Small intestine (tissue), 7 donors: ENCODE data around the gene KRT86. TPM values are rescaled to one million over a fixed set of nuclear protein-coding genes. Genes with fewer than 3 reads are reported as not detected.

ENCODE experiments used
- DNase-seq, 2 donors: peaks; one replicate each; pipeline versions ENCODE4 v3.0.0 to v3.0.0-alpha.2; 2013
- FAIRE-seq: peaks from 2 replicates; lab custom pipeline; 2012; peaks lifted over from hg19 to GRCh38; lab: Jason Lieb, UNC
- H3K27ac ChIP-seq, 3 donors: one replicate each; pipeline ENCODE4 v1.5.1; 2013; ENCODE audit warnings: low read length in 2 of 3, mild to moderate bottlenecking in 2 of 3, control low read depth in 1 of 3, inconsistent platforms in 1 of 3, low read depth in 1 of 3, moderate library complexity in 1 of 3
- H3K27me3 ChIP-seq, 3 donors: one replicate each; pipeline ENCODE4 v1.6.1; 2013; ENCODE audit warnings: low read length in 3 of 3, inconsistent platforms in 1 of 3; ENCODE audit not compliant: control insufficient read depth in 3 of 3, insufficient read depth in 3 of 3
- H3K36me3 ChIP-seq, 3 donors: one replicate each; pipeline ENCODE4 v1.6.1; 2013; ENCODE audit warnings: low read length in 3 of 3, inconsistent platforms in 1 of 3, low read depth in 1 of 3, mild to moderate bottlenecking in 1 of 3, moderate library complexity in 1 of 3; ENCODE audit not compliant: control insufficient read depth in 3 of 3, insufficient read depth in 2 of 3
- H3K4me1 ChIP-seq, 3 donors: one replicate each; pipeline ENCODE4 v1.6.1; 2013; ENCODE audit warnings: low read length in 2 of 3, inconsistent platforms in 1 of 3, low read depth in 1 of 3, mild to moderate bottlenecking in 1 of 3, moderate library complexity in 1 of 3; ENCODE audit not compliant: control insufficient read depth in 3 of 3, insufficient read depth in 2 of 3
- H3K4me3 ChIP-seq, 3 donors: one replicate each; pipeline ENCODE4 v1.5.1; 2013; ENCODE audit warnings: low read length in 3 of 3, control low read depth in 1 of 3, inconsistent platforms in 1 of 3, low read depth in 1 of 3, mild to moderate bottlenecking in 1 of 3, moderate library complexity in 1 of 3
- H3K9me3 ChIP-seq, 2 donors: one replicate each; pipeline ENCODE4 v1.6.1; 2013; ENCODE audit warnings: low read depth in 1 of 2, low read length in 1 of 2; ENCODE audit not compliant: control insufficient read depth in 2 of 2, insufficient read depth in 1 of 2
- WGBS, 3 donors: extraction: QIAGEN DNeasy Blood & Tissue Kit; methylation state at CpG; one replicate each; pipeline ENCODE4 v1.1.7; 2013; 5-methylcytosine and 5-hydroxymethylcytosine counted together
- polyA plus RNA-seq, 4 donors: library from polyadenylated mRNA; stranded (reverse) in 3 of 4; unstranded in 1 of 4; fragments of 200-250 nt in 3 of 4; fragments of 120-200 nt in 1 of 4; gene quantifications; one replicate each; pipeline versions ENCODE4 v1.2.1 to v1.2.3, GENCODE V29; 2013
- donor health status: healthy with polysubstance abuse.
- donor health status: control.
- donor health status: control.
- donor health status: Bipolar disorder and iron deficiency.
- donor health status: healthy.

The KRT86 gene
- polyA plus RNA-seq, 4 donors, result 0.01 to 0.84 (median 0.54) TPM; not detected in 1

DNA sequence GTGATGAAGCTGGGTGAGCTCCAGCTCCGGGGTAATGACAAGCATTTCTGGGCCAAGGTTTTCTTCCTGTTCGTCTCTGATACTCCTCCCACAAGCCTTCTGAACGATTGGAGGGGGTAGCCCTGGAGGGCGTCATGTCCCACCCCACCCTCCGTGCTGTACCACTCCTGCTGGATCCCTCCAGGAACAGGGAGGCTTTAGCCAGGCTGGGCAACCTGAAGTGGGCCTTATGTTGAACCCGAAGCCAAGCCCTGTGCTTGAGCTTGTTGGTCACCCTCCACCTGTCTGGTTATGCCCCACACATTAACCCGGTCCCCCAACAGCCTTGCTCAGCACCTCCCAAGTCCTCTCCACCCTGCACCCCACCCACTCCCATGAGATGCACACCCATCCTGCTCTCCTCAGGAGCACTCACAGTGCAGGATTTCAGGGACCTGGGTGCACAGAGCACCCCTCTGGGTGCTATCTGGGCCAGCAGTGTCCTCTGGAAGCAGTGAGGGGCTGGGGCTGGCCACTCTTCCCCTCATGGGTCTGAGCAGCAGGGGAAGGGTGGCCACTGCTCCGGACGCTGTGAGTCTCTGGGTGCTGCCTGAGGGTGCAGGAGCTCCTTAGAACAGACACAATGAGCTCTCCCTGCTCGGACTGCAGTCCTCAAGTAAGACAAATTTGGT, 53.5 kb downstream of the KRT86 start:
- H3K4me3 ChIP-seq, result no peak overlapping the region
- WGBS, 3 donors, result 43 to 64% (median 56%) methylated on average over 10 of the region's 10 CpGs
- no peak overlapping the region for H3K27ac ChIP-seq
- H3K27me3 ChIP-seq, result peaks cover 0 to 5% (median 0%) of the 10 kb centered on the region in 3 donors
- no peaks in the 10 kb centered on the region for H3K4me1 ChIP-seq
- no peaks in the 10 kb centered on the region for H3K9me3 ChIP-seq
- FAIRE-seq, result no peak
- no peaks in the 10 kb centered on the region for H3K36me3 ChIP-seq
- DNase-seq, result no peak

DNA sequence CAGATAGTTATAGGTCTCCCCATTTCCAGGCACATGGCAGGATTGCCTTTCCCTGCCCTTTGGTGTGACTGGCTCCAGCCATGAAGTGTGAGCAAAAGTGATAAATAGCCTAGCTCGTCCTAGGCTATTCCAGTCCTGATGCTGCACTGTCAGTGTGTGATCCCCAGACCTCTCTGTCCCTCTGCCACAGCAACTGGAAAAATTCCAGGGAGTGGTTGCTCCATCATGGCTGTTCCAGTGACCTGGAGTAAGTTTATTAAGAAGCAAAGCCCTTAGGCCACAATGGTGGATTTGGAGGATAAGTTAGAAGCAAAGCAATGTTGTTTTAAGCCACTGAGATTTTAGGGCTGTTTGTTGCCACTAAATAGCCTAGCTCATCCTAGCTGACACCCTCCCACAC, 56.6 kb downstream of the KRT86 start:
- H3K4me1 ChIP-seq, result peaks cover 0 to 5% (median 0%) of the 10 kb centered on the region in 3 donors
- FAIRE-seq (no peak), DNase-seq (no peak)
- H3K9me3 ChIP-seq, result peaks cover 0 to 11% of the 10 kb centered on the region in 2 donors
- WGBS, 3 donors, result 29 to 81% (median 45%) methylated on average over 1 of the region's 1 CpG
- no peaks in the 10 kb centered on the region for H3K36me3 ChIP-seq
- no peak overlapping the region for H3K4me3 ChIP-seq
- H3K27ac ChIP-seq, result no peak overlapping the region
- peaks cover 0 to 5% (median 0%) of the 10 kb centered on the region in 3 donors for H3K27me3 ChIP-seq

GRCh38 chr12:52331833-52332232, 57.4 kb downstream of the KRT86 start:
- peaks cover 0 to 5% (median 0%) of the 10 kb centered on the region in 3 donors for H3K27me3 ChIP-seq
- FAIRE-seq, result no peak
- H3K9me3 ChIP-seq, result peaks cover 0 to 14% of the 10 kb centered on the region in 2 donors
- no peak overlapping the region for H3K4me3 ChIP-seq
- WGBS, 3 donors, result 38 to 66% (median 54%) methylated on average over 3 of the region's 3 CpGs
- peak in 1 of 2 donors; percentile 44 for DNase-seq
- H3K36me3 ChIP-seq, result no peaks in the 10 kb centered on the region
- peaks cover 0 to 5% (median 0%) of the 10 kb centered on the region in 3 donors for H3K4me1 ChIP-seq
- H3K27ac ChIP-seq, result no peak overlapping the region

DNA sequence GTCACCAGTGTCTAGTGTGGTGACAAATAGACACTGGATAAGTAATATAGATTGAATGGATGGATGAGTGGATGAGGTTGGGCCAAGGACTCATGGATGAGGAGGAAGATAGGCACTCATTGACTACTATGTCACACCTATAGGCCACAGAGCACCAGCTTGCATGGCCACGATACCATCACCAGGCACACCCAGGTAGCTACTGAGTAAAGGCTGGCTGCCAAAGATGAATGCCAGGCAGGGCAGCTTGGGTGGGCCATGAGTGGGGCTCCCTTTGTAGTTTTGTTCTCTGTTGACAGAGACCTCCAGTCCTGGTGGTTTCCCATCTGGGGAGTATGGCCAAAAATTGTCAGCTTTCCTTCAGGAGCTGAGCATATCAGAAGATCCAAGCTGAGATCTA, 57.9 kb downstream of the KRT86 start:
- Histone ChIP-seq H3K27me3 (peaks cover 0 to 5% (median 0%) of the 10 kb centered on the region in 3 donors), H3K9me3 (peaks cover 0 to 14% of the 10 kb centered on the region in 2 donors), H3K27ac (no peak overlapping the region), H3K4me1 (peaks cover 0 to 5% (median 0%) of the 10 kb centered on the region in 3 donors), H3K4me3 (no peak overlapping the region), H3K36me3 (no peaks in the 10 kb centered on the region)
- no peak for FAIRE-seq
- DNase-seq, result no peak
- WGBS, 3 donors, result 89 to 93% (median 90%) methylated on average over 1 of the region's 1 CpG

DNA sequence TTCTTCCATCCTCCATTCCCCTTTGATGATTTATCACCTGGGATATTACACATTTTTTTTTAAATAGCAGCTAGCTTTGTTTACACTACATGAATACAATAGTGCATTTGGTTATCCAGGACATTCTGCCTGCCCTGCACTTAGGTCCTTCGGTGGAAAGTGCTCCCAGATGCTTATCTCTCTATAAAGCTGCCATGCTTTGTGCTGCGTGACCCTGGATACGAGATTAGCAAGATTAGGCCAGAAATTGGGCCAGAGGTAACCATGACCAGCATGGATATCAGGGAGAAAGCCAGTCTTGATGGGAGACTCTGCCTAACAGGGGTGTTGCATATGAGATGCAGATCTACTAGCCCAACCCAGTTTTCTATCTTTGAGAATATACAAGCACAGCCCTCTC, 58.9 kb downstream of the KRT86 start:
- no peaks in the 10 kb centered on the region for H3K36me3 ChIP-seq
- H3K27ac ChIP-seq, result no peak overlapping the region
- 21 to 34% (median 27%) methylated on average over 3 of the region's 3 CpGs for WGBS, 3 donors
- FAIRE-seq (no peak), DNase-seq (no peak)
- peaks cover 0 to 4% (median 0%) of the 10 kb centered on the region in 3 donors for H3K27me3 ChIP-seq
- H3K9me3 ChIP-seq, result peaks cover 0 to 14% of the 10 kb centered on the region in 2 donors
- H3K4me1 ChIP-seq, result peaks cover 0 to 5% (median 0%) of the 10 kb centered on the region in 3 donors
- H3K4me3 ChIP-seq, result no peak overlapping the region

- Histone ChIP-seq H3K9me3 (peaks cover 0 to 14% of the 10 kb centered on the region in 2 donors), H3K27me3 (peaks cover 0 to 2% (median 2%) of the 10 kb centered on the region in 3 donors), H3K36me3 (no peaks in the 10 kb centered on the region), H3K27ac (no peak overlapping the region), H3K4me3 (no peak overlapping the region), H3K4me1 (peaks cover 0 to 5% (median 0%) of the 10 kb centered on the region in 3 donors)
- DNase-seq, result no peak
- no peak for FAIRE-seq
- 69 to 76% (median 74%) methylated on average over 3 of the region's 3 CpGs for WGBS, 3 donors
Measured at GRCh38 chr12:52334185-52334584, 59.7 kb downstream of the KRT86 start.

DNA sequence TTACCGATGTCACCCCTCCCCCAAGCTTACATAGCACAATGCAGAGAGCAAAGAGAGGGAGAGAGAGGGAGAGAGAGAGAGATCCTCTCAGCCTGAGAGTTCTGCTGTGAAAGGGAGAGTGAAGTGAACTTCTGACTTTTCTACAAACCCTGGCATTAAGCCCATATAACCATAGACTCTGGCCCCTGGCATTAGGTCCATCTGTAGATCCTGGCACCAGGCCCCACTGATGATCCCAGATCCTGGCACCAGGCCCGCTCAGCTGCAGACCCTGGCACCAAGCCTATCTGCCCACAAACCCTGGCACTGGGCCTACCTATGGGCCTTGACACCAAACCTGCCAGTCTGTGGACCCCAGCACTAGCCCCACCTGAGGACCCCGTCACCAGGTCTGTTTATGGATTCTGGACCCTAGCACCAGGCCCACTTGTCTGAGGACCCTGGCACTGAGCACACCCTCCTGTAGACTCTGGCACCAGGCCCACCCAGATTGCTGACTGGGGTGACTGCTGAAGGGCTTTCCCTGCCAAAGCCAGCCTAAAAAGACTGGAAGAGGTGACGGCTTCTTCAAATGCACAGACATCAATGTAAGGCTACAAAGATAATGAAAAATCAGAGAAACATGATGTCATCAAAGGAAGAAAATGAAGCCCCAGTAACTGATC, 61.3 kb downstream of the KRT86 start:
- Histone ChIP-seq H3K27me3 (peaks cover 0 to 2% (median 2%) of the 10 kb centered on the region in 3 donors), H3K9me3 (peaks cover 0 to 14% of the 10 kb centered on the region in 2 donors), H3K27ac (peak overlapping the region in 1 of 3 donors; percentile 57), H3K4me3 (no peak overlapping the region), H3K36me3 (no peaks in the 10 kb centered on the region), H3K4me1 (peaks cover 0 to 5% (median 0%) of the 10 kb centered on the region in 3 donors)
- DNase-seq (peak in 1 of 2 donors; percentile 94), FAIRE-seq (no peak)
- WGBS, 3 donors, result 16 to 62% (median 41%) methylated on average over 4 of the region's 4 CpGs

DNA sequence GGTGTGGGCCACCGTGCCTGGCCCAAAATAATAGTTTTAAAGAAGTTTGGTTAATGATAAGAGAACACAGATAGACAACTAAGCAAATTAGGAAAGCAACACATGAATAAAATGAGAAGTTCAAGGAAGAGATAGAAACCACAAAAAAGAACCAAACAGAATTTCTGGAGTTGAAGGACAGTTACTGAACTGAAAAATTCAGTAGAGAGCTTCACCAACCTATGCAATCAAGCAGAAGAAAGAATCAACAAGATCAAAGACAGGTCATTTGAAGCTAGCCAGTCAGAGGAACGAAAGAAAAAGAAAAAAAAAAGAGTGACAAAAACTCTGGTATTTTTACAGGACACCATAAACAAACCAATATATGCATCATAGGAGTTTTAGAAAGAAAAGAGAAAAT, 62.2 kb downstream of the KRT86 start:
- peaks cover 0 to 6% (median 2%) of the 10 kb centered on the region in 3 donors for H3K27me3 ChIP-seq
- H3K36me3 ChIP-seq, result no peaks in the 10 kb centered on the region
- no peak overlapping the region for H3K27ac ChIP-seq
- no peak overlapping the region for H3K4me3 ChIP-seq
- peaks cover 0 to 5% (median 0%) of the 10 kb centered on the region in 3 donors for H3K4me1 ChIP-seq
- peaks cover 0 to 14% of the 10 kb centered on the region in 2 donors for H3K9me3 ChIP-seq
- WGBS, 3 donors, result 64 to 74% (median 69%) methylated on average over 2 of the region's 2 CpGs
- FAIRE-seq (no peak), DNase-seq (no peak)
